Measurements from ENCODE around the gene HHIPL1. TPM values are rescaled to one million over a fixed set of nuclear protein-coding genes. Genes with fewer than 3 reads are reported as not detected.

The HHIPL1 gene
- total RNA-seq, 1 experiment from 2014 or later = 2.1 TPM

DNA sequence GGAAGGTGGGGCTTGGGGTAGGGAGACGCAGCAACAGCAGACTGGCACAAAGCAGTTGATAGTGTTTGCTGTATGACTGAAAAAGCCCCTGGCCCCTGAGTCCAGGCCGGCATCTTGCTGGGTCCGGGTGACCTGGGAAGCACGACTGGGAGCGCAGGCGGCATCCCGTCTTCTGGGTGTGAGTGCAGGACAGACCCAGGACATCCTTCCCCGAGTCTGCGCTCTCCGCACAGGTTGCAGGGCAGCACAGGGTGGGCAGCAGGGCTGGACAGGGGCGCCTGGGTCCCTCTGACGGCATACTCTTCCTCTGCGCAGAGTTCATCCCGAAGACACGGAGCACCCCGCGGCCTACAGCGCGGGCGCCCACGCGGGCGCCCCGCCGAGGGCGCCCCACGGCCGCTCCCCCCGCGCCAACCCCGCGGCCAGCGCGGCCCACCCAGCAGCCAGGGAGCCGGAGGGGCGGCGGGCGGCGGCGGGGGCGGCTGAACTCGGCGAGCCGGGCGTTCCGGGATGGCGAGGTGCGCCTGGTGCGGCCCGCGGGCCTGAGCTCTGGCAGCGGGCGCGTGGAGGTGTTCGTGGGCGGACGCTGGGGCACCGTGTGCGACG lies 29.9 kb downstream of the HHIPL1 start:
- ATAC-seq (no peak), DNase-seq (ENCODE audit: low read depth, low spot score) (no peak)
- BruUV-seq (replicated peaks) = no TSS peak
- Histone ChIP-seq H3K9me3 (ENCODE audit: control insufficient read depth, insufficient read depth, low read depth, low read length) (no peaks in the 10 kb centered on the region), H3K4me3 (ENCODE audit: low read depth in 2 of 2, low read length in 2 of 2) (no peak overlapping the region), H3K4me1 (ENCODE audit: control insufficient read depth, insufficient read depth, low read length) (no peaks in the 10 kb centered on the region), H3K27ac (ENCODE audit: low read length) (no peak overlapping the region), H3K36me3 (ENCODE audit: control insufficient read depth, insufficient read depth, low read length) (no peaks in the 10 kb centered on the region), H3K27me3 (ENCODE audit: control insufficient read depth, insufficient read depth, low read length) (no peaks in the 10 kb centered on the region)
- POLR2A ChIA-PET = no interaction called here
- TF ChIP-seq, protein P1, sequence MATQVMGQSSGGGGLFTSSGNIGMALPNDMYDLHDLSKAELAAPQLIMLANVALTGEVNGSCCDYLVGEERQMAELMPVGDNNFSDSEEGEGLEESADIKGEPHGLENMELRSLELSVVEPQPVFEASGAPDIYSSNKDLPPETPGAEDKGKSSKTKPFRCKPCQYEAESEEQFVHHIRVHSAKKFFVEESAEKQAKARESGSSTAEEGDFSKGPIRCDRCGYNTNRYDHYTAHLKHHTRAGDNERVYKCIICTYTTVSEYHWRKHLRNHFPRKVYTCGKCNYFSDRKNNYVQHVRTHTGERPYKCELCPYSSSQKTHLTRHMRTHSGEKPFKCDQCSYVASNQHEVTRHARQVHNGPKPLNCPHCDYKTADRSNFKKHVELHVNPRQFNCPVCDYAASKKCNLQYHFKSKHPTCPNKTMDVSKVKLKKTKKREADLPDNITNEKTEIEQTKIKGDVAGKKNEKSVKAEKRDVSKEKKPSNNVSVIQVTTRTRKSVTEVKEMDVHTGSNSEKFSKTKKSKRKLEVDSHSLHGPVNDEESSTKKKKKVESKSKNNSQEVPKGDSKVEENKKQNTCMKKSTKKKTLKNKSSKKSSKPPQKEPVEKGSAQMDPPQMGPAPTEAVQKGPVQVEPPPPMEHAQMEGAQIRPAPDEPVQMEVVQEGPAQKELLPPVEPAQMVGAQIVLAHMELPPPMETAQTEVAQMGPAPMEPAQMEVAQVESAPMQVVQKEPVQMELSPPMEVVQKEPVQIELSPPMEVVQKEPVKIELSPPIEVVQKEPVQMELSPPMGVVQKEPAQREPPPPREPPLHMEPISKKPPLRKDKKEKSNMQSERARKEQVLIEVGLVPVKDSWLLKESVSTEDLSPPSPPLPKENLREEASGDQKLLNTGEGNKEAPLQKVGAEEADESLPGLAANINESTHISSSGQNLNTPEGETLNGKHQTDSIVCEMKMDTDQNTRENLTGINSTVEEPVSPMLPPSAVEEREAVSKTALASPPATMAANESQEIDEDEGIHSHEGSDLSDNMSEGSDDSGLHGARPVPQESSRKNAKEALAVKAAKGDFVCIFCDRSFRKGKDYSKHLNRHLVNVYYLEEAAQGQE (IDR thresholded peaks at IDR 0.05; ENCODE audit: insufficient read depth in 1 of 2, low read depth in 2 of 2, low read length in 1 of 2) = no peak
- TF ChIP-seq SIN3A (IDR thresholded peaks at IDR 0.05; ENCODE audit: borderline replicate concordance, insufficient read depth, low read depth, low read length) = no peak
- no peak for TF ChIP-seq TCF7L2 (IDR thresholded peaks at IDR 0.05; ENCODE audit: low read depth, low read length)
- TF ChIP-seq, protein P2, sequence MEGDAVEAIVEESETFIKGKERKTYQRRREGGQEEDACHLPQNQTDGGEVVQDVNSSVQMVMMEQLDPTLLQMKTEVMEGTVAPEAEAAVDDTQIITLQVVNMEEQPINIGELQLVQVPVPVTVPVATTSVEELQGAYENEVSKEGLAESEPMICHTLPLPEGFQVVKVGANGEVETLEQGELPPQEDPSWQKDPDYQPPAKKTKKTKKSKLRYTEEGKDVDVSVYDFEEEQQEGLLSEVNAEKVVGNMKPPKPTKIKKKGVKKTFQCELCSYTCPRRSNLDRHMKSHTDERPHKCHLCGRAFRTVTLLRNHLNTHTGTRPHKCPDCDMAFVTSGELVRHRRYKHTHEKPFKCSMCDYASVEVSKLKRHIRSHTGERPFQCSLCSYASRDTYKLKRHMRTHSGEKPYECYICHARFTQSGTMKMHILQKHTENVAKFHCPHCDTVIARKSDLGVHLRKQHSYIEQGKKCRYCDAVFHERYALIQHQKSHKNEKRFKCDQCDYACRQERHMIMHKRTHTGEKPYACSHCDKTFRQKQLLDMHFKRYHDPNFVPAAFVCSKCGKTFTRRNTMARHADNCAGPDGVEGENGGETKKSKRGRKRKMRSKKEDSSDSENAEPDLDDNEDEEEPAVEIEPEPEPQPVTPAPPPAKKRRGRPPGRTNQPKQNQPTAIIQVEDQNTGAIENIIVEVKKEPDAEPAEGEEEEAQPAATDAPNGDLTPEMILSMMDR (IDR thresholded peaks at IDR 0.05) = no peak
- TF ChIP-seq POLR2AphosphoS5 (IDR thresholded peaks at IDR 0.05; ENCODE audit: low read depth, low read length) = no peak
- CTCF ChIA-PET = no interaction called here
- in situ Hi-C loops (cut with HindIII; ENCODE audit: low pct_unique_long_range_greater_than_20kb, low sequenced_read_pairs) (no loop called here), intact Hi-C loops (cut with micrococcal nuclease; ENCODE audit: unreplicated experiment) (no loop called here)

DNA sequence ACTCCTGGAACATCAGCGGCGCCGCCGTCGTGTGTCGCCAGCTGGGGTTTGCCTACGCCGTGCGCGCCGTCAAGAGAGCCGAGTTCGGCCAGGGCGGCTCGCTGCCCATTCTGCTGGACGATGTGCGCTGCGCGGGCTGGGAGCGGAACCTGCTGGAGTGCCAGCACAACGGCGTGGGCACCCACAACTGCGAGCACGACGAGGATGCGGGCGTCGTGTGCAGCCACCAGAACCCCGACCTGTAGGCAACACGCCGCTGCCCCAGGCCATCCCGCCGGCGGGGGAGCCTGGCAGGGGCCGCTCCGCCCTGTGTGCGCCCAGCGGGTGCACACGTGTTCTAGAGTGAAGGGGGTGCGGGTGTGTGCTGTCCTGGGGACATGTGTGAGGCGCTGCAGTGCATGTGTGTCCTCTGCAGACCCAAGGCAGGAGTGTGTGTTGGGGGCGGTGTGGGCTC lies 30.5 kb downstream of the HHIPL1 start:
- in situ Hi-C loops (cut with HindIII; ENCODE audit: low pct_unique_long_range_greater_than_20kb, low sequenced_read_pairs) (no loop called here), intact Hi-C loops (cut with micrococcal nuclease; ENCODE audit: unreplicated experiment) (no loop called here)
- POLR2A ChIA-PET = no interaction called here
- TF ChIP-seq POLR2AphosphoS5 (IDR thresholded peaks at IDR 0.05; ENCODE audit: low read depth, low read length) = no peak
- TF ChIP-seq, protein P1 (IDR thresholded peaks at IDR 0.05; ENCODE audit: insufficient read depth in 1 of 2, low read depth in 2 of 2, low read length in 1 of 2) = no peak
- TF ChIP-seq, protein P2 (IDR thresholded peaks at IDR 0.05) = no peak
- no peak for TF ChIP-seq TCF7L2 (IDR thresholded peaks at IDR 0.05; ENCODE audit: low read depth, low read length)
- no peak for TF ChIP-seq SIN3A (IDR thresholded peaks at IDR 0.05; ENCODE audit: borderline replicate concordance, insufficient read depth, low read depth, low read length)
- DNase-seq (ENCODE audit: low read depth, low spot score) = no peak
- Histone ChIP-seq H3K27me3 (ENCODE audit: control insufficient read depth, insufficient read depth, low read length) (no peaks in the 10 kb centered on the region), H3K4me1 (ENCODE audit: control insufficient read depth, insufficient read depth, low read length) (no peaks in the 10 kb centered on the region), H3K4me3 (ENCODE audit: low read depth in 2 of 2, low read length in 2 of 2) (no peak overlapping the region), H3K36me3 (ENCODE audit: control insufficient read depth, insufficient read depth, low read length) (no peaks in the 10 kb centered on the region), H3K9me3 (ENCODE audit: control insufficient read depth, insufficient read depth, low read depth, low read length) (no peaks in the 10 kb centered on the region), H3K27ac (ENCODE audit: low read length) (no peak overlapping the region)
- CTCF ChIA-PET = no interaction called here
- no peak for ATAC-seq
- BruUV-seq (replicated peaks) = no TSS peak
